HS-27A (cell line): Measurements from ENCODE around the gene FGF21.
A peak's percentile ranks its signal among the peaks of the same experiment; 100 is the strongest.
"Not testable (repeated sequence)": the region's sequence is repeated elsewhere in the genome, so short reads cannot be mapped to it uniquely, and the experiment has no call there.

Experiments used
- DNase-seq: peaks from one replicate; pipeline ENCODE4 v3.0.0-alpha.2; 2012; ENCODE audit warnings: low read depth, missing footprints

The FGF21 gene

DNA sequence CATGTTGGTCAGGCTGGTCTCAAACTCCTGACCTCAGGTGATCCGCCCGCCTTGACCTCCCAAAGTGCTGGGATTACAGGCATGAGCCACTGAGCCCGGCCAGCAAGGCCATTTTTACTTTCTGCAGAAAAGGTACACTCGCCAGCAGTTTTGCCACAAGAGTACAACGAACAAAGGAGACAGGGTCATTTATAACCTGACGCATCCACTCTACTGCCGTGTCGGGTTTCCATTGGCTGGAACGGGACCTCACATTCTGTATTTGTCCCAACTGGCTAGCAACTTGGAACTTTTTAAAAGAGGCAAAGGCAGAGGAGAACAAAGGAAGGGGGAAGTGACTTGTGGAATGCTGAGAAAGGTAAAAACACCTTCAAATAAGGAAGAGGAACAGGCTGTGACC lies 32.0 kb downstream of the FGF21 start:
- not testable (repeated sequence) for DNase-seq

DNA sequence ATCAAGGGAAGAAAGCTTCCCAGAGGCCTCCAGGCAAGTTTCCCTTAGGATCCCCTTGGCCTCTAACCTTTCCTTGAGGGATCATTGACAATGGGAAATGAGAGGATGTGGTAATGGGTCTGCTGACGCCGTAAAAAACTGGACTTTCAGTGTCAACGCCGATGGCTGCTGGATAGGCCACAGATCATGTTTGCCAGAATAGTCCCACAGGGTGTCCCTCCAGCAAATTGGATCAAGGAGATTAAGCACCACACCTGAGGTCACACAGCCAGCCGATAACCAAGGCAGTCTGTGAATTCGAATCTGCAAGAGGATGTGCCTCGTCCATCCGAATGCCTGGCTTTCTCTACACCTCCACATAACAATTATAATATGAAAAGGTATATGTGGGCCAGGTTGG lies 37.9 kb downstream of the FGF21 start:
- DNase-seq, result no peak

DNA sequence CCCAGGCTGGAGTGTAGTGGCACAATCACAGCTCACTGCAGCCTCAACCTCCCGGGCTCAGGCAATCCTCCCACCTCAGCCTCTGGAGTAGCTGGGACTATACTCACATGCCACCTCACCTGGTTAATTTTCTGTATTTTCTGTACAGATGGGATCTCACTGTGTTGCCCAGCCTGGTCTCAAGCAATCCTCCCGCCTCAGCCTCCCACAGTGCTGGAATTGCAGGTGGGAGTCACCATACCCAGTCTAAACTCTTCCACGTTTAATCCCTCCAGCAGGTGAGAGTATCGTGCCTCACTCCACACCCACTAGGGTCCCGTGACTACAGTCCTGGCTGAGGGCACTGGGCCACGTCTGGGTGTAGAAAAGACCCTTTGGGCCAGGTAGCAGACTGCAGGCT lies 39.0 kb downstream of the FGF21 start:
- DNase-seq, result no peak

DNA sequence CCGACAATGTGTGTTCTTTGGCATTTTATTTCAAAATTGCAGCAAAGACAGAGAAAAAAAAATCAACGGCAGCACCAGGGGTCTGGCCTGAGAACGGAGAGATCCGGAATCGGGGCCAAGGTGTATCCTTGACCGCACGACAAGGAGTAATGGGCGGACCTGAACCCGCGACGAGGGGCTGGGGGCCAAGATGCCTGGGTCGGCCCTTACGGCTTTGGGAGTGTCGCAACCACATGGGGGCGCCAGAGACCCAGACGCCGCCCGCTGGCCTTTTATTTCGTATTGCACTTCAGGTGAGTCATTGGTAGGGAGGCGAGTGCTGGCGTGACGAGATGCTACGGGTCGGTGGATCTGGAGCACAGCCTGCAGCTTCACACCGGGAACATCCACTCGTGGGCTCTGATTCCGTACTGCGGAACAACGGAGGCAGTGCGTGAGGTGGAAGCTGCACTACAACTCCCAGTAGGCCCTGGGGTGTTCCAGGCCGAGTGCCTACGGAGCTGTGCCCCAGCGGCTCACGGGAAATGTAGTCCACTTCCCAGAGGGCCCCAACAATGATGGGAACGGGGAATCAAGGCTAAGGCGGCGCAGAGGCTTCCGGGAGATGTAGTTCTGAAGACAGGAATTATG lies 39.8 kb downstream of the FGF21 start:
- DNase-seq, result peak; percentile 88

DNA sequence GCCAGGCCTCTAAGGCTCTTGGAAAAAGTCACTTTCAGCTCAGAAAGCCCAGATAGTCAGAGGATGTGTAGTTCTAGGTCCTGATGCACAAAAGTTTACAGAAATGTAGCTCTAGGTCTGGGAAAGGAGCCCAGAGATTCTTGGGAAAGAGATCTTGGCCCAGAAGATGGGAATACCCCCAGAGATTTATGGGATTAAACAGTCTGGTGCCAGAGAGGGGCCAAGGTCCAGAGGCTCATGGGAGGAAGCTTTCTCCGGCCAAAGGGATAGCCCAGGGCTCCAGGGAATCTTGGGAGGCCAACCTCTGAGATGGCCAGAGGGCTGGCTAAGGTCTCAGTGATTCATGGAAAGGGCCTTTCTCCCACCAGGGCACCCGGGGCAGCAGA lies 40.4 kb downstream of the FGF21 start:
- DNase-seq, result no peak

DNA sequence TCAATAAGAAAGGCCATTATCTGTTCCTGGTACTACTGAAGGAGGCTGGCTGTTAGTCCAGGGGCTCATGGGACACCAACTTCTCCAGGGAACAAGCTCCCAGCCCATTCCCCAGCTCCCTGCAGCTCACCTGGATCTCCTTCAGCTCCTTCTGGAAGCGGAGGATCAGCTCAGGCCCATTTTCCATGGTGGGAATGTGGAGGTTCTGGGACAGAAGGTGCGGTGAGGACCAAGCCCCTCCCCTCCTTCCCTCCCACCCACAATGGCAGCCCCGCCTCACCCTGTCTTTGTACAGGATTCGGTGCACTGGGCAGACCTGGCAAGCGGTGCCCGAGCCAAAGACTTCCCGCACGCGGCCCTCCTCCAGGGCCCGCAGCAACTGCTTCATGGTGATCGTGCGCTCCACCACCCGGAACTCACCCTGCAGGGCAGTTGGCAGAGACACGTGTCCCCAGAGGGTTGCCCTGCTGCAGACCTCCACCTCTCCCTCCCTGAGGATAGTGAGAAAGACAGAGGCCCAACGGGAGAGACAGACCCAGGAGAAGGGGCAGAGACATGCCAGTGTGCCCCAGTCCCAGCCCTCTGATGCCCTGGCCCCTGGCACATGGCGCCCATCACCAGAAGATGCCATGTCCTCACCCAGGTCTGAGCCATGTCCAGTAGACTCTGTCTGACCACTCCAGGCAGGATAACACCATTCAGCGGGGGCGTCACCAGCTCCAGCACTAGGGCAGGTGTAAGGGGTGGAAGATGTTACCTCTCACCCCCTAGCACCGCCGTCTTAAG lies 41.2 kb downstream of the FGF21 start:
- no peak for DNase-seq

DNA sequence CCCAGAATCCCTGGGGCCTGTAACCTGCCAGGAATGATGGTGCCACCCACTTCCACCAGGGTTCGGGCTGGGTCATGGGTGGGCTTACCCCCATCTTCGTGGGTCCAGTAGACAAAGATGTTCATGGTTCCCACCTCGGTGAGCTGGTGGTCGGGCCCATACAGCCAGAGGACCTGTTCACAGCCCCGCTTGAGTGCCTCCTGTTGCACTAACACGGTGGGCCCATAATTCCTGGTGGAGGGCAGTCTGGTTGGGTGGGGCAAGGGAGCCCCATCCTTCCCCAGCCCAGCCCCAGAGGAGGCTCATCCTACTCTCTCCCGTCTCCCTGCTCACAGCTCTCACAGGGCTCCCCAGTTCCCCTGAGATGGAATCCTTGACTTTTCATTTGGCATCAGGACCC lies 41.8 kb downstream of the FGF21 start:
- no peak for DNase-seq

DNA sequence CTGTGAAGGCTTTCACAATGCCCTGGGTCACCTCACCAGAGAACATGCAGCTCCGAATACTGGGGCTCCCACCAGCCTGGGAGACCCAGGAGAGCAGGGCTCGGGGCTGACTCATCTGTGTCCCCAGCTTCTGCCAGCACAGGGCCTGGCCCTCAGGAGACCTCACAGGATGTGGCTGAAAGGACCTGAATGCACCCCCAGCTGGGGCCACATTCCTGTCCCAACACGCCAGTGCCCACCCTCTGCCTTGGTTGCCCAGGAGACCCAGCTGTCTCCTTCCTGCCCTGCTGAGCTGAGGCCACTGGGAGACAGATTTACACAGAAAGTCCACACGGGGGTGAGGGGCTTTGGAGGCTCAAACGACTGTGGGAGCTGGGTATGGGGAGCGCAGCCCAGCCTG lies 43.6 kb downstream of the FGF21 start:
- no peak for DNase-seq

DNA sequence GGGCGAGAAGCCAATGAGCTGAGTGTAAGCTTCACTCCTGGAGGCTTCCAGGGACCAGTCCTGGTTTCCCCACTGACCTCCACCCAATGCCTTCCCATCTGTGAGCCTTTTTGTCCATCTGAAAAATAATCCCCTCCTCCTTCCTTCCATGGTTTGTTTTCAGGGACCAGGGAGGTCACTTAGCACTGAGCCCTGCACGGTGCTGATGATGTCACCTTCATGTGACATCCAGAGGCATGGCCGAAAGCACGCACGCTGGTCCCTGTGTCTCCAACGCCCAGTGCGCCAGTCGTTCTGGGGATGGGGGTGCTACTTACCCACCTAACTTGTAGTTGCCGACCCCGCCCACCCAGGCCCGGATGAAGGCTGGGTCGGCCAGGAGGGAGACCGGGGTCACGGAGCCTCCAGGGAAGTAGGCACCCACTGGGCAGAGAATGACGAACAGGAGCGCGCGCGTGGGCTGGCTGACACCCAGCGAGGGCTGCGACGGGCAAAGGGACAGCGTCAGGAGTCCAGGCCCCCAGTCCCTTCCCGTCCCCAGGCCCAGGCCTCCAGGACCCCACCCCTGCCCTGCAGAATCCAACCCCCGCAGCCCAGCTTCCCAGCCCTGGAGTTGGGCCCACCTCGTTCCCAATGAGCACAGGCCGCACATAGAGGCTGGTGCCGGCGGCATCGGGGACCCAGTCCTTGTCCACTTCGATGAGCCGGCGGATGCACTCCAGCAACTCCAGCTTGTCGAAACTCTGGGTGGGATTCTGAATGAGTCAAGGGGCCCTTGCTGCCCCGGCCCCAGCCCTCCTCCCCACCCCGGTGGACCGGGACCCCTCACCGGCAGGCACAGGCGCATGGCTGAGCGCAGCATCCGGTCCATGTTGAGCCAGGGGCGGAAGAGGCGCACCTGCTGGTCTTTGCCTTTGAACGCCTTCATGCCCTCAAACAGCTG lies 44.3 kb downstream of the FGF21 start:
- DNase-seq, result no peak

DNA sequence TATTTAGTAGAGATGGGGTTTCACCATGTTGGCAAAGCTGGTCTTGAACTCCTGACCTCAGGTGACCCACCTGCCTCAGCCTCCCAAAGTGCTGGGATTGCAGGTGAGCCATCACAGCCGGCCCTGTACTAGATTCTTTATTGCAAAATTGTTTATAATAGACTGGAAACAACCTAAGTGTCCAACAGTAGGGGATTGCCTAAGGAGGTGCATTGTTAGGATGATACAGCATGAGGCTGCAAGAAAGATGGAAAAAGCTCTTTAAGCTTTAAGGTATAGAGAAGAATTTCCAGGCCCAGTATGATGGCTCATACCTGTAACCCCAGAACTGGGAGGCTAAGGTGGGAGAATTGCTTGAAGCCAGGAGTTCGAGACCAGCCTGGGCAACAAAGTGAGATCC lies 47.3 kb downstream of the FGF21 start:
- no peak for DNase-seq

DNA sequence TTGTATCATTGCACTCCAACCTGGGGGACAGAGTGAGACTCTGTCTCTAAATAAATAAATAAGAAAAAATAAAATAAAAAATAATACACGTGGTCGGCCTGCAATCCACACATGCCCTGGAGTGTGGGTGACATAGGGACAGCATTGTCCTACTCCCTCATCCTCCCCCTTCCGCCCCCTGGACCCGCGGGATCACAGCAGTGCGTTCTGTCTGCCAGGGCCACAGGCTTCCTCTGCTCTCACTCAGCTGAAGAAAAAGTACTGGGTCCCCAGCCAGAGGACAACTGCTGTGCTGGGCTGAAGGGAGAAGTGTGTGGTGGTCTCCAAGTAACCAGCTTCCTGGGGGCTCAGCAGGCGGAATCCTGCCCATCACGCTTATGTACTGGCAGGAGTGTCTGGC lies 49.2 kb downstream of the FGF21 start:
- no peak for DNase-seq

DNA sequence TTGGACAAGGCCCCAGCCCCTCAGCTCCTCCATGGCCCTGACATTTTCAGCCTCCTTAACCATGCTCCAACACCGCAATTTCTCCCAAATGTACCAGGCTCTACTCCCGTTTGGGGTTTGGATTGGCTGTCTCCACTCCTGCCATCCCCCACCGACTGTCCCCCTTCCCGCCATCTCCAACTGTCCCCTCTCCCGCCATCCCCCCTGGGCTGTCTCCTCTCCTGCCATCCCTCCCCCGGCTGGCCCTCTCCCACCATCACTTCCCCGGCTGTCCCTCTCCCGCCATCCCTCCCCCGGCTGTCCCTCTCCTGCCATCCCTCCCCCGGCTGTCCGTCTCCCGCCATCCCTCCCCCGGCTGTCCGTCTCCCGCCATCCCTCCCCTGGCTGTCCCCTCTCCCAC lies 50.1 kb downstream of the FGF21 start:
- no peak for DNase-seq

DNA sequence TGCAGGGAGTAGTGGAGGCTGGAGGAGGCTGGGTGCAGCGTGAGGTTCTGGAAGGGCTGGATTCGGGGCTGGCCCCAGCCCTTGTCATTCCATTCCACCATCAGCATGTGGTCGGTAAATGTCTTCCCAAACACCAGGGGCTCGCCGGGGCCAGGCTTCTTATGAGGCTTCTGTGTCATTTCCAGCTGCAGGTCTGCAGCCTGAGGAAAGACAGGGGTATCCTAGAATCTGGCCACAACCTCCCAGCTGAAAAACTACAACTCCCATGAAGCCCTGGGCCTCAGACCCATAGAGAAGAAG lies 51.1 kb downstream of the FGF21 start:
- DNase-seq, result no peak

DNA sequence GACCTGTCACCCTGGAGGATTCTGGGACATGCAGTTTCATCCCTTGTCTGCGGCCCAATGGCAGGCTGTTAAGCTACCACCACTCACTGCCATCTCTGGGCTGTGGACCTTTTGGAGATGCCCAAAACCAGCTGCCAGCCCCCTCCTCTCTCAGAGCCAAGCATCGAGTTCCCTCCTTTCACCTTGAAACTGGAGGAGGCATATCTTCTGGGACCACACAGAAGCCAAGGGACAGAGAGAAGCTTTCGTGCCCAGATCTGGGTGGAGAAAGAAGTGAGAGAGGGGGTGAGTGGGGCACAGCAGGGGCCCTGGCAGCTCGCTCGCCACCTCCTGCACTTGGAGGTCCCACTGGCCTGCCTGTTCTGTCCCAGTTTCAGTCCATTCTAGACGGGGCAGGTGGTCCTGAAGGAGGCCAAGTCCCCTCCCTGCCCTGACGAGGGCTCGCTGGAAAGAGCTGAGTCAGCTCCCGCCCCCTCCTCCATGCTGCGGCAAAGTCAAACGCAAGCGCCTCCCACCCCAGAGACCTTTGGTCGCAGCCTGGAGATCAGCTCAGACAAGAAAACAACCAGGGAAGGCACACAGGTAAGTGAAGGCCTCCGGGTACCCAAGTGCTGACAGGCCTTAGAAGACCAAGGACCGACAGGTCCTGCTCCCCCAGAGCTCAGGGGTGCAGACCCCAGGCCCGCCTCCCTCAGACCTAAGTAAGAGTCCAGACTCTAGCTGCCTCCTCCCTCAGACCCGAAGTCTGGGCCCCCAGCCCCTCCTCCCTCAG lies 51.7 kb downstream of the FGF21 start:
- DNase-seq, result no peak

DNA sequence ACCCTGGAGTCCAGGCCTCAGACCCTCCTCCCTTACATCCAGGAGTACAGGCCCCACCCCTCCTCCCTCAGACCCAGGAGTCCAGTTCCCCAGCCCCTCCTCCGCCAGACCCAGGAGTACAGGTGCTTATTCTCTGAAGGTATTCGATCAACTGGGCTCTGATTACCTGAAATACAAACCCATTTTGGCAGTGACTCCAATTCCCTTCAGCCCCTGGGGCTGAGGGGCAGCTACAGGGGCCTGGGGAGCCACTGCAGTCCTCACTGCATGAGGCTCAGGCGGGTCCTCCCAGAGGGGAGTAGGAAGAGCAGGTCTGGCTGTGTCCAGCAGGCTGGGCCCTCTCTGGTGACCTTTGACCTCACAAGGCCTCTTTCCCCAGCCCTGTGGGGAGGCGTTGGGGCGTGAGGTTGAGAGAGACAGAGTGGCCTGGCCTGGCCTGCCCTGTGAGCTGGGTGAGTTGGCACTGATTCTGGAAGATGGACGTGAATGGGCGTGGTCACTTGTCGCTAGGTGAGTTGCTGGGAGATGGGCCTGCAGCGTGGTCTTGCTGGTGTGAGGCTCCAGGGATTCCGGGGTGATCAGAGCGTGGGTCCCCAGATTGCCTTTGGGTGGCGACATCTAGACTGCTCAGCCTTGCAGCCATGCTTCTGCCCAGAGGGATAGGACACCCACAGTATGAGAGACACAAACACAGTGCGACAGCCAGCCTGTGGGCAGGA lies 52.4 kb downstream of the FGF21 start:
- DNase-seq, result no peak
